ENCODE measurements around the gene RCL1. TPM values are rescaled to one million over a fixed set of nuclear protein-coding genes. Genes with fewer than 3 reads are reported as not detected.
"Not testable (repeated sequence)": the region's sequence is repeated elsewhere in the genome, so short reads cannot be mapped to it uniquely, and the experiment has no call there.

RCL1 gene
- polyA plus RNA-seq, 1 experiment, result 7.8 TPM

GRCh38 chr9:4750023-4750673, 42.6 kb upstream of the RCL1 start:
- Histone ChIP-seq H3K27me3 (ENCODE audit: control insufficient read depth, insufficient read depth, low read length) (no peaks in the 10 kb centered on the region), H3K27ac (ENCODE audit: low read depth, low read length) (no peak overlapping the region), H3K4me3 (ENCODE audit: low read depth, low read length) (no peak overlapping the region), H3K9me3 (ENCODE audit: control insufficient read depth, insufficient read depth, low read length) (no peaks in the 10 kb centered on the region)
- POLR2A ChIA-PET, result interaction anchor here (0.6 kb wide), 1 partner anchor 1340 kb away, joined by 3 read pairs; no protein-coding TSS in a partner anchor
- peak; percentile 11 for DNase-seq (ENCODE audit: low read depth, low spot score)
- CTCF ChIA-PET, result interaction anchor here (0.6 to 2.9 kb wide), 15 partner anchors 9 to 851 kb away, joined by 3 to 22 read pairs (median 3); partner anchors contain the start of genes AK3 and JAK2
- peak; percentile 62 for TF ChIP-seq CTCF (IDR thresholded peaks at IDR 0.05; ENCODE audit: low read depth, low read length)

- DNase-seq (ENCODE audit: low read depth, low spot score); POLR2A ChIA-PET; H3K4me3 ChIP-seq (ENCODE audit: low read depth, low read length); H3K9me3 ChIP-seq (ENCODE audit: control insufficient read depth, insufficient read depth, low read length); H3K27ac ChIP-seq (ENCODE audit: low read depth, low read length); H3K27me3 ChIP-seq (ENCODE audit: control insufficient read depth, insufficient read depth, low read length): not testable (repeated sequence)
- CTCF ChIA-PET, result interaction anchor here (2.1 to 3.0 kb wide), 2 partner anchors 9 to 234 kb away, joined by 6 to 15 read pairs; no protein-coding TSS in a partner anchor
Measured at GRCh38 chr9:4754530-4754929, 38.2 kb upstream of the RCL1 start.

GRCh38 chr9:4755026-4755609, 37.6 kb upstream of the RCL1 start:
- POLR2A ChIA-PET, result no interaction called here
- Histone ChIP-seq H3K4me3 (ENCODE audit: low read depth, low read length) (no peak overlapping the region), H3K9me3 (ENCODE audit: control insufficient read depth, insufficient read depth, low read length) (no peaks in the 10 kb centered on the region; the same call in 1 of the 2 replicates), H3K27me3 (ENCODE audit: control insufficient read depth, insufficient read depth, low read length) (no peaks in the 10 kb centered on the region), H3K27ac (ENCODE audit: low read depth, low read length) (no peak overlapping the region)
- CTCF ChIA-PET, result interaction anchor here (0.6 to 3.0 kb wide), 4 partner anchors 8 to 857 kb away, joined by 4 to 15 read pairs (median 6); no protein-coding TSS in a partner anchor
- TF ChIP-seq CTCF (IDR thresholded peaks at IDR 0.05; ENCODE audit: low read depth, low read length), result no peak
- no peak for DNase-seq (ENCODE audit: low read depth, low spot score)

GRCh38 chr9:4756420-4756819, 36.3 kb upstream of the RCL1 start:
- Histone ChIP-seq H3K27ac (ENCODE audit: low read depth, low read length) (no peak overlapping the region), H3K4me3 (ENCODE audit: low read depth, low read length) (no peak overlapping the region), H3K9me3 (ENCODE audit: control insufficient read depth, insufficient read depth, low read length) (no peaks in the 10 kb centered on the region; the same call in 1 of the 2 replicates), H3K27me3 (ENCODE audit: control insufficient read depth, insufficient read depth, low read length) (peaks cover 2% of the 10 kb centered on the region)
- DNase-seq (ENCODE audit: low read depth, low spot score), result no peak
- no peak for TF ChIP-seq CTCF (IDR thresholded peaks at IDR 0.05; ENCODE audit: low read depth, low read length)
- ChIA-PET POLR2A (no interaction called here), CTCF (interaction anchor here (1.3 to 2.1 kb wide), 3 partner anchors 11 to 232 kb away, joined by 4 to 7 read pairs (median 4); no protein-coding TSS in a partner anchor)

- H3K9me3 ChIP-seq (ENCODE audit: control insufficient read depth, insufficient read depth, low read length), result no peaks in the 10 kb centered on the region; the same call in 1 of the 2 replicates
- H3K27ac ChIP-seq (ENCODE audit: low read depth, low read length), result no peak overlapping the region
- ChIA-PET POLR2A (no interaction called here), CTCF (interaction anchor here (0.5 to 5.9 kb wide), 25 partner anchors 11 to 844 kb away, joined by 3 to 59 read pairs (median 3); partner anchors contain the start of gene JAK2)
- DNase-seq (ENCODE audit: low read depth, low spot score), result no peak
- peaks cover 8% of the 10 kb centered on the region for H3K27me3 ChIP-seq (ENCODE audit: control insufficient read depth, insufficient read depth, low read length)
- H3K4me3 ChIP-seq (ENCODE audit: low read depth, low read length), result no peak overlapping the region
- no peak for TF ChIP-seq CTCF (IDR thresholded peaks at IDR 0.05; ENCODE audit: low read depth, low read length)
Measured at GRCh38 chr9:4760122-4760521, 32.6 kb upstream of the RCL1 start.
